ENCODE data around the gene STX1A.
"Not testable (repeated sequence)": the region's sequence is repeated elsewhere in the genome, so short reads cannot be mapped to it uniquely, and the experiment has no call there.

STX1A gene

DNA sequence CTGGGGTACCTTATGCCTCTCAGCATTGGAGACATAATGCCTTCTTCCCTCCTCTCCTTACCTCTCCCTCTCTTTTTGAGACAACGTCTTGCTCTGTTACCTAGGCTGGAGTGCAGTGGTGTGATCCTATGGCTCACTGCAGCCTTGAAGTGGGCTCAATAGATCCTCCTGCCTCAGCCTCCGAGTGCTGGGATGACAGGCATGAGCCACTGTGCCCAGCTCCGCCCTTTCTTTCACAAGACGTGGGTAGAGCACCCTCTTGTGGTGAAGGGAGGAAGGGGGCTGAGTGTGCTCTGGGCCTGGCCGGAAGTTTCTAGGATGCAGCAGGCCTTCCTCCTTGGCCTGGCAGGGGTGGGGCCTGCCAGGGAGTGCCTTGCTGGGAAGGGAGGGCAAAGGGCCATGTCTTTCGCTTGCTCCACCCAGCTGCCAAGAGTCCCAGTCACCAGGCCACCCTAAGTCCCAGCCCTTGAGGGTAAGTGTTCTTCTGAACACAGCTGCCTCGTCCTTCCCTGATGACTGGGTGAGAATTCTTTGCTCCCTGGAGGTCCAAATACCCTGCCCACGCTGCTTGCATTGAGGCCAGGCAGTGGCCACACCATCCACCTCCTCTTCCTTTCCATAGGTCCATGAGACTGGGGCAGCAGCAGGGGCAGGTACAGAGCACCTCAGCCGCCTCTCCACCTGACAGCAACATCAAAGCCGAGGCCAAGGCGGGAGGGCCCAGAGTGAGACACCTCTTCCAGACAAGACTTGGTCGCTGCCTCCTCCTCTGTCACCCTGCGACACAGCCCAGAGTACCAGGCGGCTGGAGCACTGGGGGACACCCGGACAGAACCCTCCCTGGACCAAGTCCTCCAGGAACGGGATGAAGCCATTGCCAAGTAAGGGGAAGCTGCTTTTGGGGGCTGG, 15.4 kb upstream of the STX1A start:
- DNase-seq: peak; percentile 83

DNA sequence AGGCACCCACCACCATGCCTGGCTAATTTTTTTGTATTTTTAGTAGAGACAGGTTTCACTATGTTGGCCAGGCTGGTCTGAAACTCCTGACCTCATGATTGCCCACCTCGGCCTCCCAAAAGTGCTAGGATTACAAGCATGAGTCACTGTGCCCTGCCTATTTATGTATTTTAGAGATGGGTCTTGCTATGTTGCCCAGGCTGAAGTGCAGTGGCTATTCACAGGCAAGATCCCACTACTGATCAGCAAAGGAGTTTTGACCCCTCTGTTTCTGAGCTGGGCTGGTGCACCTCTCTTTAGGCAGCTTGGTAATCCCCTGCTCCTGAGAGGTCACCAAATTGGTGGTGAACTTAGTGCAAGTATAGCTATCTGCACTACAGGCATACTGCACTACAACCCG, 12.9 kb upstream of the STX1A start:
- no peak for DNase-seq

DNA sequence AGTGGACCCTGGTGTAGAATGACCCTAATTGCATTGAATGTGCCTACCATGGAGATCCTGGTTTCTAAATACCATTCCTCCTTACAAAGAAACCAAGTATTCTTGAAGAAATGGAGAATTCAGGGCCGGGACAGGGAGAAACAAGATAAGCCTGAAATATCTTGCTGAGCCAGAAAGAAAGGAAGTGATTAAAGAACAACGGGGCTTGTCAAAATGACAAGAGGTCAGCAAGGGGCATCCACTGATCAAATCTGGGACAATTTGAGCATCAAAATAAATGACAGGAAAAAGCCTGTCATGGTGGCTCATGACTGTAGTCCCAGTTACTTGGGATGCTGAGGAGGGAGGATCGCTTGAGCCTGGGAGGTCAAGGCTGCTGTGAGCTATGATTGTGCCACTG, 11.0 kb upstream of the STX1A start:
- no peak for DNase-seq

DNA sequence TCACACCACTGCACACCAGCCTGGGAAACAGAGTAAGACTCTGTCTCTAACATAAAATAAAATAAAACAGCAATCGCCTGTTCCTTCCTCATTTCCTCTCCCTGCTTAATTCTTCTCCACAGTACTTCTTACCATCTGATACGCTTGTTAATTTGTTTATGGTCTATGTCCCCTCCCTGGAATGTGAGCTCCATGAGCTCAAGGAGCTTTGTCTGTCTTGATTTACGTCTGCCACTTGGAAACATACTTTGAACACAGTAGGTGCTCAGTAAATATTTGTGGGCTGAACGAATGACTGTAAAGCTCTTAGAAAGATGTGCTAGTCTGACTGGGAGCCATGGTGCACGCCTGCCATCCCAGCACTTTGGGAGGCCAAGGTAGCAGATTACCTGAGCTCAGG, 9.1 kb upstream of the STX1A start:
- no peak for DNase-seq

DNA sequence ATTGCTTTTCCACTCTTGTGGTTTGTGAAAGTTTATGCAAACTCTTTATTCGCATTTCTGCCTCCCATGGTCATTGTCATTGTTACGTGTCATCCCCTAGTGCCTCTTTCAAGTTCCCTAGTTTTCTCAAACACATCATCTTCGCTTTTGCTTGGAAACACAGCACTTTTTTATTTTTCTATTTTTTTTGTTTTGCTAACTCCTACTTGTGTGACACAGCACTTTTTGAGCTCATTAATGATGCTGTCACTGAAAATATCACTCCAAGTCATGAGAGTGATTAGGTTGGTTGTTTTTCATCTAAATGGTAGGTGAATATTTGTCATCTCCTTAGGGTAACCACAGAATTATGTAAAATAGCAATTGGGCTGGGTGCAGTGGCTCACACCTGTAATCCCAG, 8.5 kb upstream of the STX1A start:
- no peak for DNase-seq

DNA sequence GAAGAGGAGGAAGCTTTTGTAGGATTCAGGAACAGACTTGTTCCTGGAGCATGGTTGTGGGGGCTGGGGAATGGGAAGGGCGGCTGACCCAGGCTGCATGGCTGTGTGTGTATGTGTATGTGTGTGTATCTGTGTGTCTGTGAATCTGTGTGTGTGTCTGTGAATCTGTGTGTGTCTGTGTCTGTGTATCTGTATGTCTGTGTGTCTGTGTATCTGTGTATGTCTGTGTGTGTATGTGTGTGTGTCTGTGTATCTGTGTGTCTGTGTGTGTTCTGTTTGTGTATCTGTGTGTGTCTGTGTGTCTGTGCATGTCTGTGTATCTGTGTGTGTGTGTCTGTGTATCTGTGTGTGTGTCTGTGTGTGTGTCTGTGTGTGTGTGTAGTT, 6.6 kb upstream of the STX1A start:
- DNase-seq: no peak

DNA sequence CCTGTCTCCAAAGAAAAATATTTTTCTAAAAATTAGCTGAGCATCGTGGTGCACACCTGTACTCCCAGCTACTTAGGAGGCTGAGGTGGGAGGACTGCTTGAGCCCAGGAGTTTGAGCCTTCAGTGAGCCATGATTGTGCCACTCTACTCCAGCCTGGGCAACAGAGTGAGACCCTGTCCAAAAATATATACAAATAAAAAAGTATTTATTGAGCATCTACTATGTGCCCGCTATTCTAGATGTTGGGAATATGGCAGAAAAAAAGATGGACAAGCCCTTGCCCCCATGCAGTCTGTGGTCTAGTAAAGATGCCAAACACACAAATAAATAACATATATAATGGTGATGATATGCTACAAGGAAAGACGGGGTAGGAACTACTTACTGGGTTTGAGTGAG, 4.3 kb upstream of the STX1A start:
- no peak for DNase-seq

DNA sequence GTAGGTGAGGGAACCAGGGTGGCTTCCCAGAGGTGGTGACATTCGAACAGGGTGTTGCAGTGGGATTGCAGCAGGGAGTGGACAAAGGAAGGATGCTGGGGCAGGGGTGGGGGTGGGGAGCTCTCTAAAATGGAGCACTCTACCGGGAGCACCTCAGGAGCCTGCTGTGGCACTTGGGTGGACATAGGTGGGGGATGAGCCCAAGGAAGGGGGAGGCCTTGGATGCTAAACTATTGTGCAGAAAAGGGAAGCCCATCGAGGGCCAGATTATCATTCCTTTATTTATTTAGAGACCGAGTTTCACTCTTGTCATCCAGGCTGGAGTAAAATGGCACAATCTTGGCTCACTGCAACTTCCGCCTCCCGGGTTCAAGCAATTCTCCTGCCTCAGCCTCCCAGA, 3.3 kb upstream of the STX1A start:
- DNase-seq: no peak

DNA sequence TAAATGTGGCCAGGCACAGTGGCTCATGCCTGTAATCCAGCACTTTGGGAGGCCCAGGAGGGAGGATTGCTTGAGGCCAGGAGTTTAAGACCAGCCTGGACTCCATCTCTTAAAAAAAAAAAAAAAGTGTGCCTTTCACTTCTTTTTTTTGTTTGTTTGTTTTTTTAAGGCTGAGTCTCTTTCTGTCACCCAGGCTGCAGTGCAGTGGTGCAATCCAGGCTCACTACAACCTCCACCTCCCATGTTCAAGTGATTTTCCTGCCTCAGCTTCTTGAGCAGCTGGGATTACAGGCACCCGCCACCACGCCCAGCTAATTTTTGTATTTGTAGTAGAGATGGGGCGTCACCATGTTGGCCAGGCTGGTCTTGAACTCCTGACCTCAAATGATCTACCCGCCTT, 2.7 kb upstream of the STX1A start:
- not testable (repeated sequence) for DNase-seq

DNA sequence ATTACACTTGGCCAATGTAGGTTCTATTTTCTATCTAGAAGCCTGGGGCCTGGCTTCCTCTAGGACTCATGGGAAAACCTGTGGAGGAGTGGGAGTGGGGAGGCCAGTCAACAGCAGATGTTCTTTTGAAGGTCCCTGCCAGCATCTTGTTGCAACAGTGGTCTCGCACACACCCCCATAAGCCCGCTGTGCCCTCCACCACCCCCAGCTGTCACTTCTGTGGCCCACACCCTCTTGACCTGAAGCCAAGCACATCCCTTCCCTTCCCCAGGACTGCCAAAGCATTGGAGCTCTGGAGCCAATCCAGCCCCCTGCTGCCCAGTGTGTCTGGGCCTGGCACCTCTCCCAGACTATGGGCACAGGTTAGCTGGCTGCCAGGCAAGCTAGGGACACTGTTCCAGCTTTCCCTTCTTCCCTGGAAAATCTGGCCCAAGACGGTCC, 1.9 kb upstream of the STX1A start:
- no peak for DNase-seq

DNA sequence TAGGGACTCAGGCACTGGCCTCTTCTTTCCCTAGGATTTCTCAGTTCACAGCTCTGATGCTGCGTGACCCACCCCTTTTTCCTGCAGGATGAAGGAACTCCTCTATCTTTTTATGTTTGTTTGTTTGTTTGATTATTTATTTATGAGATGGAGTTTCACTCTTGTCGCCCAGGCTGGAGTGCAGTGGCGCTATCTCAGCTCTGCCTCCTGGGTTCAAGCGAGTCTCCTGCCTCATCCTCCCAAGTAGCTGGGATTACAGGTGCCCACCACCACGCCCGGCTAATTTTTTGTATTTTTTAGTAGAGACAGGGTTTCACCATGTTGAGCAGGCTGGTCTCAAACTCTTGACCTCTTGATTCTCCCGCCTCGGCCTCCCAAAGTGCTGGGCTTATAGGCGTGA, 974 bp upstream of the STX1A start:
- DNase-seq: not testable (repeated sequence)

DNA sequence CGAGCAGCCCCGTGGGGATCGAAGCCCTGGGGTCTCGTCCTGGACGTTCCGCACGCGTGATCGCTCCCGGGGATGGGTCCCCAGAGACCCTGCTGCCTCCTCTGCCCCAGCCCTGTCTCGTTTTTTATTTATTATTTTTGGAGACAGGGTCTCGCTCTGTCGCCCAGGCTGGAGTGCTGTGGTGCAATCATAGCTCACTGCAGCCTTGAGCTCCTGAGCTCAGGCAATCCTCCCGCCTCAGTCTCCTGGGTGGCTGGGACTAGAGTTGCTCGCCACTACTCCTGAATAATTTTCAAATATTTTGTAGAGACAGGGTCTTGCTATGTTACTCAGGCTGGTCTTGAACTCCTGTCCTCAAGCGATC, 319 bp upstream of the STX1A start:
- DNase-seq: no peak

DNA sequence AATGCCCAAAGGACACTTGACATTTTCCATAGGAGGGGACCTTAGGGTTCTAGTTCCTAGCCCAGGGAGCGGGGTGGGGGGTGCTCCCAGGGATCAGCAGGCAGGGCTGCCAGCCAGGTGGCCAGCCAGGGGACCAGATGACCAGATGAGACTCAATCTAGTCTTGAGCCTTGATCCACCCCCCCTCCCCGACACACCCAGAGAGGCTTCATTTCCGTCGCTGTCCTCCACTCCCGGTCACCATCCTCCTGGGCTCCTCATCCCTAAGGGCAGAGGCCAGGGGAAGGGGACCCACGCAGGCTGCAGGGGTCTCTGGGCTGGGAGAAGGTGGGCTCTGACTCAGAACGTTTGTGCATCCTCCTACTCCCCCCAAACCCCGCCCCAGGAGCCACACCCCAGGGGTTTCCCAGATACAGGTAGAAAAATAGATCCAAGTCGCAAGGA, 1.0 kb downstream of the STX1A start:
- DNase-seq: no peak

DNA sequence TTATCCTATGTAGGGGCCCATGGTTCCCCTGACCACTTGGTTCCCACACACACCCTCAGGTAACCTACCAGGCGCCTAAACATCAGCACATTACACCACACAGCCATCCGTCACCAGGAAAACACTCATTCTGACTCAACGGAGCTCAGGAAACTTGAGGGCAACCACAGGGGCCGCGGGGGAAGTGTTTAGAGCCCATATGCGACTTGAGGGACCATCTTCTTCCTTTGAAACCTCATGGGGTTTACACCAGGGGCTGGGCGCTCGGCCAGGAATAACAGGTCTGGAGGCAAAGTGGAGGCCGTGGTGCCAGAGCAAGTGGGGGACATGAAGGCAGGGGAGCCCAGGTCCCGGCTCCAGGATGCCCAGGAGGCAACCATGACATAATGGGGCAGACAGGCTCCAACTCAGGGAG, 1.5 kb downstream of the STX1A start:
- peak; percentile 71 for DNase-seq

DNA sequence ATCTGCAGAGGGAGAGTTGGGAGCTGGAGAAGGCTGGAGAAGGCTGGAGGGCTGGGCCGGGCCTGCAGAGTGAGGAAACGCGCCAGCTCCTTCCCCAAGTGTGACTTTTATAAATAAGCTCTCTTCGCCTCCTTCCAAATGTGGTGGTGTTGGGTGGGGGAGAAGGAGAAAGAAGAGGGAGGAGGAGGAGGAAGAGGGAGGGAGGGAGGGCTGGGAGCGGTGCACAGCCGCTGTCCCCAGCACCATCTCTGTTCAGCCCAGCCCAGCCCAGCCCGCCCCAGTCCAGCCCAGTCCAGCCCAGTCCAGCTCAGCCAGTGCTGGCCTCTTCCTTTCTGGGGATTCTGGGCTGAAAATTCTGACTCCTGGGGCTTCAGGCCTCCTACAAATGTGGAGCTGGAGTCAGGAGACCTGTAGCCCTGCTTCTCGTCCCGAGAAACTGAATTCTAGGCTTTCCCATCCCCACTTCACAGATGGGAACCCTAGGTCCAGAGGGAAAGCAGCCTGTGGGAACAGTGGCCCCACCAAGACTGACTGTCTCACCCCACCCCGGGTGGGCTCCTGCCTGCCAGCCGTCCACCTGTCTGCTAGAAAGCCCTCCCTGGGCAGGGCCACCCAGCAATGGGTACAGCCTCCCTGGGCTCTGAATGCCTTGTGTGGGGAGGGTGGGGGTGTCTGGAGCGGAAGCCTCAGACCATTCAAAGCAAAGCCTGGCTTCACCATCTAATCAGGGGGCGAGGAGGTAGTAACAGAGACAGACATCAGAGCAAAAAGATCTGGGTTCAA, 2.3 kb downstream of the STX1A start:
- DNase-seq: no peak

DNA sequence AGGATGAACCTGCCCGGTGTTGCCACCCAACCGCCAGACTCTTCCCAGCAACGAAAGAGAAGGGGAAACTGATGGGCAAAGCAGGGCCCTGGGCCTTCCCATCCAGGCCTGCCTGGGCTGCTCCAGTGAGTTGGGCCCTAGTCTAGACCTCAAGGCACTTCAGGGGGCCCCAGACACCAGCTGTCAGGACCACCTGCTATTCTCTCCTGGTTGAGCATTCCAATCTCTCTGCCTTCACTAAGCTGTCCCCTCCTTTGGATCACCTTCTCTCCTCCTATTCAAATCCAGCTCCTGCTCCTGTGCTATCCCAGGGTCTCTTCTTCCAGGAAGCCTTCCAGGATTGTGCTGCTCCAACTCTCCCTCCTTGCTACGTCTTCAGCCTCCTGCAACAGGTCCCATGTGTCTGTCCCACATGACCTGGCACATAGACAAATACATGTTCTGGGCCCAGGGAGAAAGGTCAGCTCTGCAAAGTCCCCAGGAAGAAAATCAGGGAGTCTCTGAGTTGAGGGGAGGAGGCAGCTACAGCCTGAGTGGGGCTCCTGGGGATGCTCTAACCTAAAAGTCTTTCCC, 3.1 kb downstream of the STX1A start:
- DNase-seq: no peak

DNA sequence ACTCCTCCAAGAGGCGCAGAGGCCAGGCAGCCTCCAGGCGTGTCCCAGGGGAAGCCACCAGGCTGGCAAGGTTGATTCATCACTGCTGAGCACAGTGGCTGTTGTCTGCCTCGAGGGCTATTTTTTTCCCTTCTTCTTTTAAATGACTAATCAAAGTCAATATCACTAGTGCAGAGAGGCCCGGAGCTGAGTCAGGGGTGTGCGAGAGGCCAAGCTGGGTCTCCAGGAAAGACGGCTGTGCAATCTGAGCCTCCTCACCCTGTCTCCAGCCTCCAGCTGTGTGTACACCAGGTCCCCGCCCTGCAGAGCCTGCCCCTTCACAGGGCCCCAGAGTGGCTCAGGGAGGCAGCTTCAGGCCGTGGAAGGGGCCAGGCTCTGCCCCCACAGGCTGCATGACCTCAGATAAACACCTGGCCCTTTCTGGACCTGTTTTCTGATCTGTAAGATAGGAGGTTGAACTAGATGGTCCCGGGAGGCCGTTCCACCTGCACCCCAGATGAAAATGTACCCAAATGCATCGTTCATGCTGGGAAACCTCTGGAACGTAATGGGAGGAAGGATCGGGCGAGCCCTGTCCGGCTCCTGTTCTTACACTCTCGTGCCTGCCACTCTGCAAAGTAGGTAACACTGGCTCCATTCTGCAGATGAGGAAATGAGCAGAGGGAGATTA, 3.7 kb downstream of the STX1A start:
- peak; percentile 48 for DNase-seq

DNA sequence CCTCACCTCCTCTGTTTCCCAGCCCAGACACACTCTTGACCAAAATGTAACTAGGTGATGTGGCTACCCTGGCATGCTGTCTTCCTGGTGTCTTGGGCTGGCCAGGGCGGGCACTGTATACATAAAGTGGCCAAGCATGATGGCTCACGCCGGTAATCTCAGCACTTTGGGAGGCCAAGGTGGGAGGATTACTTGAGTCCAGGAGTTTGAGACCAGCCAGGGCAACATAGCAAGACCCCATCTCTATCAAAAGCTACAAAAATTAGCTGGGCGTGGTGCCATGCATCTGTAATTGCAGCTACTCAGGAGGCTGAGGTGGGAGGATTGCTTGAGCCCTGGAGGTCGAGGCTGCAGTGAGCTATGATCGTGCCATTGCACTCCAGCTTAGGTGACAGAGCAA, 6.2 kb downstream of the STX1A start:
- not testable (repeated sequence) for DNase-seq

DNA sequence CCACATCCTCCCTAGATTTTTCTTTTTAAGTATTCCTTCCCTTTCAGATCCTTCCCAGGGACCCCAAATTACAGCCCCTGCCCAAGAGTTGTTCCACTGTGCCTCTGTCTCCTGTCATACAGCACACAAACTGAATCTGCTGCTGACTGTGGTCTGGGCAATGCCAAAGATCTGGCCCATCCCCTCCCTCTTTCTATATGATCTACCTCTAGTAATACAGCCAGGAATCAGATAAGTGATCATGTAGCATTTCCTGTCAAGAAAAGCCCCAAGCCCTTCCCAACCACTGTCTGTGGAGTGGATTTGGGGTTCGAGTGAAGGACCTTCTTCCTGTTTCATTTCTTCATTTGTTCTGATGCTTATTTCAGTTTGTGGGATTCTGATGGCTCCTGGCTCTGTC, 6.7 kb downstream of the STX1A start:
- DNase-seq: no peak

DNA sequence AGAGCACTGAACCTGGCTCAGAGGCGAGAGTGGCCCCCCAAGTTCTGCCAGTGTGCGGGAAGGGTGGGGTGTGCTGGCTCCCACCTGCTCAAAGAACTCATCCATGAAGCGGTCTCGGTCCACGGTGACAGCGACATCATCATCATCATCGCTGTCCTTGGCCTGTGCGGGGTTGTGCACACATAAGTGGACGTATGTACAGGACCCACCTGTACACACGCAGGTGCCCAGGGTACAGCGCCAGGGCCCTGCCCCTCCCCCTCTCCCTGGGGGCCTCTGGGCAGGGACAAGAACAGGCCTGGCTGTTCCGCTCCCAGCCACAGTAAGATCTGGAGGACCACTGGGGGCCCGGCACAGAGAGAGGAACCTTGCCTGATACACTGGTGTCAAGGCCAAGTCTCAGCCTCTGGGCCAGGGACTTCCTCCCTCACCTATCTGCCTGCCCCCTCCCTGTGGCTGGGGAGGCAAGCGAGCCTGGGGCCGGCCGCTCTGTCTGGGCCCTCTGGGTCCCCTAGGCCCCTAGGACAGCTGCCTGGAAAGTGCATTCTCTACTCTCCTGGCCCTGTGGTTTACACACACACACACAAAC, 10.4 kb downstream of the STX1A start:
- DNase-seq: no peak

DNA sequence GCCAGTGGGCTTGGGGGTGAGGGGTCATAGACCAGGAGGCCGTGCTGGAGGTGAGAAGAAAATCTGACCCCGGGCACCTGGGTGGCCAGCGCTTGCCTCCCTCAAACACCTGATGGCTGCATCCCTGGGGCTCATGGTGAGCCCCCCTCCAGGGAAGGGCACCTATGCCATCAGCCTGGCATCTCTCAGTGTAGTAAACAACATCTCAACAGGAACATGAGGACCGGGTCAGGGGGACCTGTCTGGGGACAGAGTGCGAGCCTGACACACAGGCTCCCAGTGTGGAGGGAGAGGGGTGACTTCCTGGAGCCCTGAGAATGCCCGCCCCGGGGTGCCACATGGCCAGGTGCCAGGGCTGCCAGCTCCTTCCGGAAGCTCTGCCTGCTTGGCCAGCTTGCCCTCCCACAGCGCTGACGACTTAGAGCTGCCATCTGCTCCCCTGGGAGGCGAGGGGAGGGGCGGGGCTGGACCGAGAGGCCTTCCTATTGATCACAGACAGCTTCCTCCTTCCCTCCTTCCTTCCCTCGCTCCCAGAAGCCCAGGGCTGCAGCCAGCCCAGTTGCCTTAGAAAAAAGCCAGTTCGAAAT, 12.3 kb downstream of the STX1A start:
- DNase-seq: peak; percentile 46

All from CD4-positive, alpha-beta T cell treated with Interleukin-15 for 1 hour (primary cell).